Fibroblast of pulmonary artery (primary cell): ENCODE results near the gene DPYD.

Experiments used
- DNase-seq: peaks from one replicate; pipeline ENCODE4 v3.0.0-alpha.2; 2010; ENCODE audit warnings: low read depth
- H3K4me3 ChIP-seq: replicated peaks from 2 replicates; pipeline ENCODE4 v1.5.1; 2011; ENCODE audit warnings: low read depth, mild to moderate bottlenecking, control low read depth, low read length, moderate library complexity
- CTCF ChIP-seq: IDR thresholded peaks from 2 replicates; pipeline ENCODE4 v1.5.1; 2011; ENCODE audit warnings: mild to moderate bottlenecking, control low read depth, low read length, inconsistent platforms; ENCODE audit errors: missing control alignments

DPYD gene

DNA sequence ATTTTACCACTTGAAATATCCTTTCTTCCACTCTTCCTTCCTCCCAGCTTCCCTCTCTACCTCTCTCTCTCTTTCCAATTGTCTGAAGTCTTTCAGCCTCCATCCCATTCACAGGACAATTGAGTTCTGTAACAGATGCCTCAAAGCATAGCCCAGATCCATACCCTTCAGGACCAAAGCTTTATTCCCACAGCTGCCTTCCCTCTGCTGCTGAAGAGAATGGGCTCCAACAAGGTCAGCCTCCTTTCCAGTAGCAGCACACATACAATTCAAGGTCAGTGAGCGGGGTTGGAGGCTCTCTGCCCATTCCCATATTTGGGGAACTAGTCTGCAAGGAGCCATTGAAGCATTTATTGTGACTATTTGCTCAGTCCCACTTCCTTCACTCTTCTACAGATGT lies 179.9 kb downstream of the DPYD start:
- no peak overlapping the region for H3K4me3 ChIP-seq
- no peak for TF ChIP-seq CTCF
- DNase-seq, result no peak

- no peak for DNase-seq
- no peak overlapping the region for H3K4me3 ChIP-seq
- TF ChIP-seq CTCF, result no peak
Observed at GRCh38 chr1:97739596-97740103, 181.2 kb downstream of the DPYD start.

GRCh38 chr1:97738270-97738669 lies 182.6 kb downstream of the DPYD start:
- TF ChIP-seq CTCF, result no peak
- DNase-seq, result no peak
- no peak overlapping the region for H3K4me3 ChIP-seq

DNA sequence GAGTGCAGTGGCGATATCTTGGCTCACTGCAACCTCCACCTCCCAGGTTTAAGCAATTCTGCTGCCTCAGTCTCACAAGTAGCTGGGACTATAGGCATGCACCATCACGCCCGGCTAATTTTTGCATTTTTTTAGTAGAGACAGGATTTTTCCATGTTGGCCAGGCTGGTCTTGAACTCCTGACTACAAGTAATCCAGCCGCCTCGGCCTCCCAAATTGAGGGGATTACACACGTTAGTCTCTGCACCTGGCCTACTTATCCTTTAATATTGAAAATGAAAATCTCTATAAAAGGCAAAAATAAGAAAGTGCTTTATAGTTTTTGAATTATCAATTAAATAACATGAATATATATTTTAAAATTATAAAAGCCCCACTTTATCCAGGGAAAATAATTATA lies 190.6 kb downstream of the DPYD start:
- no peak overlapping the region for H3K4me3 ChIP-seq
- TF ChIP-seq CTCF, result no peak
- DNase-seq, result no peak

DNA sequence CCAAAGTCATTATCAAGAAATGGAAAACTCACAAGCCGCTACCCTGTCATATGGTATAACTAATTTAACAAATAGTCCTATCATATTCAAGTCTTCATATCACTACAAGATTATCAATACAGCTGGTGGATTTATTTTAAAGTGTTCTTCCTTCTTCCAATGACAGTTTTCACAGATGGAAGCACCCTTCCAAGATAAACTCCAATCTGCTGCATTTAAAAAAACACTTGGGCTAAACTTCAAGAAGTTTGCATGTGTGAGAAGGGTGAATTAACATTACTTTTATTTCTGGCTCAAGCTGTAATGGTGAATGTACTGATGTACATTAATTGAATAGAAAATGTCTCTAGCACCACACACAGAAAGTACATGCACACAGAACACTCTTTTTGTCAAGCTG lies 192.4 kb downstream of the DPYD start:
- no peak for TF ChIP-seq CTCF
- no peak for DNase-seq
- no peak overlapping the region for H3K4me3 ChIP-seq

DNA sequence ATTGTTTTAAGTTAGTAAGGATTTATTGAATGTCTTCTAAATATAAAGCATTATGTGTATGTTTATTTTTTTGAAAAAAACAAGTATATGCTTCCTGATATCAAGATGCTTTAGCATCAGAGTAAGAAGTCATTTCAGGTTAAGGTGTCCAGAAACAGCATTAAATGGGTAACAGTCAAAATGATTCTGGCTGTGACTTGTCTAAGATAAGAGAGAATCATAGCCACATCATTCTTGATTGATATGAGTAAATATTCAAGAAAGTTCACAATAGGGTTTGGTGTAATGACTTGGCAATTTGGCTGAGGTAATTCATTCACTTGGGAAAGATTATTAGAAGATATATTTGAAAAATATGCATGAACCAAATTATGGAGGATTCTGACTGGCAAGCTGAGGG lies 193.8 kb downstream of the DPYD start:
- H3K4me3 ChIP-seq, result no peak overlapping the region
- no peak for DNase-seq
- no peak for TF ChIP-seq CTCF

- H3K4me3 ChIP-seq, result no peak overlapping the region
- no peak for TF ChIP-seq CTCF
- no peak for DNase-seq
Observed at GRCh38 chr1:97726386-97726785, 194.4 kb downstream of the DPYD start.
